A549 (cell line): ENCODE results near the gene PNMA5.

Experiments
- CBX8 ChIP-seq: fragments of 200-600 bp; sonication (generic); IDR thresholded peaks from 2 replicates; pipeline ENCODE4 v1.6.1; 2016
- FOSB ChIP-seq: fragments of 250-450 bp; sonication (Bioruptor Pico); IDR thresholded peaks from 2 replicates; pipeline ENCODE4 v1.5.0; 2020; ENCODE audit warnings: mild to moderate bottlenecking, moderate library complexity
- FOXS1 ChIP-seq: fragments of 250-450 bp; sonication (Bioruptor Pico); IDR thresholded peaks from 2 replicates; pipeline ENCODE4 v1.5.0; 2020; ENCODE audit warnings: mild to moderate bottlenecking, moderate library complexity
- HOXB5 ChIP-seq: fragments of 250-450 bp; sonication (Bioruptor Pico); IDR thresholded peaks from 2 replicates; pipeline ENCODE4 v1.5.0; 2020; ENCODE audit warnings: mild to moderate bottlenecking, moderate library complexity
- KDM1A ChIP-seq: fragments of 200-600 bp; sonication (generic); IDR thresholded peaks from 2 replicates; pipeline ENCODE4 v1.6.1; 2016; ENCODE audit warnings: low read depth, mild to moderate bottlenecking
- MYC ChIP-seq: IDR thresholded peaks from 2 replicates; pipeline ENCODE4 v1.6.1; 2012; ENCODE audit warnings: mild to moderate bottlenecking, inconsistent platforms, low read length, improper control_type of control experiment, borderline replicate concordance
- POLR2A ChIP-seq: IDR thresholded peaks from 2 replicates; pipeline ENCODE4 v1.6.1; 2012; ENCODE audit warnings: mild to moderate bottlenecking, low read length
- TF ChIP-seq, protein P1 (sequence below): fragments of >200 bp; sonication (Bioruptor Twin); formaldehyde crosslinking; IDR thresholded peaks from 3 replicates; pipeline ENCODE4 v1.5.1; 2016

DNA sequence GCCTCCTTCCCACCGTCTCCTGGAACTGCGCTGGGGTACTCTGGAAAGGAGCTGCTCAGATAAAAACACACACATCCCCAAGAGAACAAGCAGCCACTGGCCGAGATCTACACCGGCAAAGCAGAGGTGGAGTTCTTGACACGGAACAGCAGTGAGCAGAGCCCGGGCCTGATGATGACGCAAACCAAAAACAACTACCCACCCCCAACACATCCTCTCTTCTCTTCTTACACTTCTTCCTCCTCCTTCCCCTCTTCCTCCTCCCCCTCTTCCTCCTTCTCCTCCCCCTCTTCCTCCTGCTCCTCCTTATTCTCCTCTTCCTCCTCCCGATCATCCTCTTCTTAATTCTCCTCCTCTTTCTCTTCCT, 4.6 kb downstream of the PNMA5 start:
- TF ChIP-seq POLR2A (no peak), FOSB (CRISPR knock-in tag) (no peak), CBX8 (no peak), FOXS1 (no peak), KDM1A (no peak), HOXB5 (CRISPR knock-in tag) (no peak), MYC (no peak)
- TF ChIP-seq, protein P1, sequence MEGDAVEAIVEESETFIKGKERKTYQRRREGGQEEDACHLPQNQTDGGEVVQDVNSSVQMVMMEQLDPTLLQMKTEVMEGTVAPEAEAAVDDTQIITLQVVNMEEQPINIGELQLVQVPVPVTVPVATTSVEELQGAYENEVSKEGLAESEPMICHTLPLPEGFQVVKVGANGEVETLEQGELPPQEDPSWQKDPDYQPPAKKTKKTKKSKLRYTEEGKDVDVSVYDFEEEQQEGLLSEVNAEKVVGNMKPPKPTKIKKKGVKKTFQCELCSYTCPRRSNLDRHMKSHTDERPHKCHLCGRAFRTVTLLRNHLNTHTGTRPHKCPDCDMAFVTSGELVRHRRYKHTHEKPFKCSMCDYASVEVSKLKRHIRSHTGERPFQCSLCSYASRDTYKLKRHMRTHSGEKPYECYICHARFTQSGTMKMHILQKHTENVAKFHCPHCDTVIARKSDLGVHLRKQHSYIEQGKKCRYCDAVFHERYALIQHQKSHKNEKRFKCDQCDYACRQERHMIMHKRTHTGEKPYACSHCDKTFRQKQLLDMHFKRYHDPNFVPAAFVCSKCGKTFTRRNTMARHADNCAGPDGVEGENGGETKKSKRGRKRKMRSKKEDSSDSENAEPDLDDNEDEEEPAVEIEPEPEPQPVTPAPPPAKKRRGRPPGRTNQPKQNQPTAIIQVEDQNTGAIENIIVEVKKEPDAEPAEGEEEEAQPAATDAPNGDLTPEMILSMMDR = no peak
